ENCODE results near the gene CNOT11.
A peak's percentile ranks its signal among the peaks of the same experiment; 100 is the strongest.

CNOT11 gene

GRCh38 chr2:101282980-101283379, 30.3 kb downstream of the CNOT11 start:
- no peak for DNase-seq

GRCh38 chr2:101286684-101287083, 34.0 kb downstream of the CNOT11 start:
- no peak for DNase-seq

- DNase-seq, result no peak
These were observed 34.6 kb downstream of the CNOT11 start for GRCh38 chr2:101287303-101287702.

- no peak for DNase-seq
These were observed 38.0 kb downstream of the CNOT11 start for GRCh38 chr2:101290711-101291110.

- no peak for DNase-seq
These were observed 39.3 kb downstream of the CNOT11 start for GRCh38 chr2:101291973-101292372.

- no peak for DNase-seq
These were observed 40.9 kb downstream of the CNOT11 start for GRCh38 chr2:101293544-101293943.

GRCh38 chr2:101294861-101295260, 42.2 kb downstream of the CNOT11 start:
- no peak for DNase-seq

GRCh38 chr2:101295895-101296294, 43.2 kb downstream of the CNOT11 start:
- no peak for DNase-seq

- no peak for DNase-seq
These were observed 43.7 kb downstream of the CNOT11 start for GRCh38 chr2:101296371-101296770.

- no peak for DNase-seq
These were observed 44.7 kb downstream of the CNOT11 start for GRCh38 chr2:101297383-101297782.

GRCh38 chr2:101299604-101300003, 46.9 kb downstream of the CNOT11 start:
- DNase-seq, result no peak

- no peak for DNase-seq
These were observed 47.5 kb downstream of the CNOT11 start for GRCh38 chr2:101300164-101300563.

GRCh38 chr2:101300836-101301235, 48.1 kb downstream of the CNOT11 start:
- no peak for DNase-seq

- no peak for DNase-seq
These were observed 49.3 kb downstream of the CNOT11 start for GRCh38 chr2:101302016-101302415.

GRCh38 chr2:101303688-101304087, 51.0 kb downstream of the CNOT11 start:
- no peak for DNase-seq

- no peak for DNase-seq
These were observed 52.3 kb downstream of the CNOT11 start for GRCh38 chr2:101305035-101305434.

- no peak for DNase-seq
These were observed 52.9 kb downstream of the CNOT11 start for GRCh38 chr2:101305492-101306078.

GRCh38 chr2:101306410-101306809, 53.7 kb downstream of the CNOT11 start:
- no peak for DNase-seq

GRCh38 chr2:101307503-101307902, 54.8 kb downstream of the CNOT11 start:
- DNase-seq, result no peak

- no peak for DNase-seq
These were observed 55.3 kb downstream of the CNOT11 start for GRCh38 chr2:101307950-101308431.

GRCh38 chr2:101308432-101309210, 55.9 kb downstream of the CNOT11 start, which contains the start of gene RNF149:
Gene RNF149 (minus strand): TSS chr2:101308701. CDS start chr2:101308588, 113 bp downstream.
- peak; percentile 76 for DNase-seq

- no peak for DNase-seq
These were observed 57.6 kb downstream of the CNOT11 start for GRCh38 chr2:101310090-101310833.

- no peak for DNase-seq
These were observed 58.4 kb downstream of the CNOT11 start for GRCh38 chr2:101310834-101311695.

Data from NCI-H2107 (cell line).